Stimulated activated CD4-positive, alpha-beta T cell treated with anti-CD3 and anti-CD28 coated beads, TNF-alpha, amount 100 ng/mL, for 48 hours (primary cell): ENCODE measurements around the gene SP3.
A peak's percentile ranks its signal among the peaks of the same experiment; 100 is the strongest.

Experiments
- DNase-seq, 3 donors: peaks; one replicate each; pipeline ENCODE4 v3.0.0-alpha.2; 2020; ENCODE audit warnings: low read depth in 3 of 3

SP3 gene

GRCh38 chr2:173966274-173967098, 1.3 kb upstream of the SP3 start:
- no peak for DNase-seq

DNA sequence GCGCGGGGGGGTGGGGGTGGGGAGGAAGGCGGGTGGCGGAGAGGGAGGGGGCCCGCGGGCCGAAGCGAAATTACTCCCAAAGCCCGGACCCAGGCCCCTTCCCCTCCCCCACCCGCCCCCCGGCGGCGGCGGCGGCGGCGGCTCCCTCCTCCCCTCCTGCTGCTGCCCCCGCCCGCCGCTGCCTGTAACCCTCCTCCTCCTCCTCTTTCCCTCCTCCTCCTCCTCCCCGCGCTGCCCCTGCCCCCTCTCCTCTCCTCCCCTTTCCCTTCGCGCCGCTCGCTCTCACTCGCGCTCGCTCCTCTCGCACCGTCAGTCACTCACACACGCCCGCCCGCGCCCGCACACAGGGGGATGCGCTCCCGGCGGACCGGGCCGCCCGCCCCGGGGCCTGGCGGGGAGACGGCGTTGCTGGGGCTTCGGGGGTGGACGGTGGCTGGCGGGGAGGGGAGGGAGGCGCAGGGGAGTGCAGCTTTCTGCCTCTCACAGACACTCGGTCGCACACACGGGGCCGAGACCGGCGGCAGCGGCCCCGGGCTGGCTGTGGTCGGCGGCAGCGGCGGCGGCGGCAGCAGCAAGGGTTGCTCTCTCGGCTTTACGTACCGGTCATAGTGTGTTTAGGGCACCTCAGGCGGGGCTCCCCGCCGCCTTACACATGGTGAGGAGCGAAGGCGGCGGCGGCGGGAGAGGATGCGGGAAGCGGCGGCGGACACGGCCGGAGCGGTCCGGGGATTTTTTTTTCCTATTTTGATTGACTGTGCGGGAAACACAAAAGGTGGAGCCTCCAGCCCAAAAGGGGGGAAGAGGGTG, 405 bp downstream of the SP3 start:
- peak; percentile 59 to 80 (median 75) for DNase-seq

DNA sequence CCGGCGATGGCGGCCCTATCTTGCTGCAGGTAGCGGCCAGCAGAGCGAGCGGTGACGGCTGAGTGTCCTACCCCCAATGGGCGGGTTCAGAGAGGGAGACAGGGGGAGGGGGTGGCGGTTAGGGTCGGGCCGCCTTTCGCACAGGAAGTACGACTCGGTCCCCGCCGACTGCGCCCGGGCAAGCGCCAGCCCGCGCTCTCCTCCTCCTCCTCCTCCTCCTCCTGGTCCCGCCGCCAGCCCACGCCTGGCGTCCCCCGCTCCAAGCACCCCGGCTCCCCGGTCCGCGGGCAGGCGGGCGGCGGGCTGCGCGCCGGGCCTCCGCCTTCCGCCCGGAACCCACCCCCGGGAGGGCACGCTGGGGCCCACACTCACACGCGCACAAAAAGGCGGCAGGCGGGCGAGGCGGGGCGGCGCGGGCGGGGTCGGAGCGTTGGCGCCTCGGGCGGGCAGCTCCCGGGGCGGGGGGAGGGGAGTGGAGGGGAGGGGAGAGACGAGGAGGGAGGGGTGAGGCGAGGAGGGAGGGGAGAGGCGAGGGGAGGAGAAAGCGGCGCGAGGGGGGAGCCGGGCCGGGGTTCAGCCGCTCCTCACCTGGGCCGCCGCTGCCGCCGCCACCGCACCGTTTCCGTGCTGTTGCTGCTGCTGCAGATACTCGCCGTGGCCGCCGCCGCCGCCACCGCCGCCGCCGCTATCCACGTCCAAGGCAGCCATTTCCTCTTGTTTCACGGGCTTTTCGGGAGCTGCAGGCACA, 1.2 kb downstream of the SP3 start:
- peak; percentile 78 to 91 (median 84) for DNase-seq

DNA sequence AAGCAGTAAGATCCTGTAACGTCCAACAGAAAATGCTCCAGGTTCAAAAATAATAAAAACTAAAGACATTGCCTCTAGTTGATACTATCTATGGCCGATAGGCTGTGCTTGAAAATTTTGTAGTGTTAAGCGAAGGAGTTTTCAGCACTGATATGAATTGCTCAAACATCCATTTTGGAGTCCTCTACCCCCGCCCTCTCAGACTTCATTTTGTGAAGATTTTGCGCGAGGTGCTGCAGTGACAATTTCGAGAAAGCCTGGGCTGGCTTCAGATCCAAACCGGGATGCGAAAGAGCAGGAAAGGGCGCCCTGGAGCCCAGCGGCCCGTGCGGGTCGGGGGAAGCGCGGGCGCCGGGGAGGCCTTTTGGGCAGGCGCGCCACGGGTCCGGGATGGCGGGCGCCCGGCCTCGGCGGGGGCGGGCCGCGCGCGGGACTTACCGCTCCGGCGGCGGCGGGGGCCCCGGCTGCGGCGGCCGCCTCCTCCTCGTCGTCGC, 1.8 kb downstream of the SP3 start:
- peak; percentile 27 to 53 (median 45) for DNase-seq

DNA sequence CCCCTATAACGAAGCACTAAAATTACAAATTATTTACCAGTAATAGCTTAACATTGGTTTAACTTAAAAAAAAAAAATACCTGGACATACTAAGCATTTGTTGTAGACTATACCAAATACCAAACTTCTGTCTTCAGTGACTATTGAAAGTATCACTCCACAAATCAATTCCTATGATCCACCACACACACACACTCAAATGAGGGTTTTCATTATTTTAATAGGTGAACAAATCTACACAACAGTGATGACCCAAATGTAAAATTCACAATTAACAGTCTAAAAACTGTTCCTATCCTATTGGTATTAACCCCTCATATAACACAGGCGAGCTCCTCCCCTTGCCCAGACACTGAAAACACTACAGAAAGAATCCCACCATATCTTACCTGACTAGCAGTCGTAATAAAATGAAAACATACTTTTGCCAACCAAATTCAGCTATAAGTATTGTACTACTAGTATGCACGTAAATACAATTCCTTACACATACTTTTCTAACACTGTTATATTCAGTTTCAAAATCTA, 2.5 kb downstream of the SP3 start:
- DNase-seq: no peak

GRCh38 chr2:173962031-173962430, 3.1 kb downstream of the SP3 start:
- DNase-seq: no peak

DNA sequence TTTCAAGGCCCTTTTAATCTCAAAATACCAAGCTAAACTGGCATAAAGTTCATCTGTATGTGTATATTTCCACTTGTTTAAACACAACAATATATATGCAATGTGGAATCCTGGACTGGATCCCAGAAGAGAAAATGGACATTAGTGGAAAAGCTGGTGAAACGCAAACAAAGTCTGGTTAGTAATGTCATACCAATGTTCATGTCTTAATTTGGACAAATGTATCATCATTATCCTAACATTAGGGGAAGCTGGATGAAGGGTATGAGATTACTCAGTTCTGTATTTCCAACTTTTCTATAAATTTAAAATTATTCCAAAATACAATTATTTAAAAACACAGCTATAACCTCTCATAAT, 3.8 kb downstream of the SP3 start:
- DNase-seq: no peak

DNA sequence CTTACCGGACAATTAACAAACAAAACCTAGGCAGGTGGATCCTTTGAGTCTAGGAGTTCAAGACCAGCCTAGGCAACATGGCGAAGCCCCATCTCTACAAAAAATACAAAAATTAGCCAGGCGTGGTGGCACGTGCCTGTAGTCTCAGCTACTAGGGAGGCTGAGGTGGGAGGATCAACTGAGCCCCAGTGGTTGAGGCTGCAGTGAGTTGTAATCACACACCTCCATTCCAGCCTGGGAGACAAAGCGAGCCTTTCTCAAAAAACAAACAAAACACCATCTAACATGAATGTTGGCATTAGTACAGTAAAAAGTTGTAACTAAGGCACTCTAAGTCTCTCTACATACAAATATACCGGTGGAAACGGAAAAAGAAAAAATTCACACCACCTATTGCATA, 5.3 kb downstream of the SP3 start:
- no peak for DNase-seq

DNA sequence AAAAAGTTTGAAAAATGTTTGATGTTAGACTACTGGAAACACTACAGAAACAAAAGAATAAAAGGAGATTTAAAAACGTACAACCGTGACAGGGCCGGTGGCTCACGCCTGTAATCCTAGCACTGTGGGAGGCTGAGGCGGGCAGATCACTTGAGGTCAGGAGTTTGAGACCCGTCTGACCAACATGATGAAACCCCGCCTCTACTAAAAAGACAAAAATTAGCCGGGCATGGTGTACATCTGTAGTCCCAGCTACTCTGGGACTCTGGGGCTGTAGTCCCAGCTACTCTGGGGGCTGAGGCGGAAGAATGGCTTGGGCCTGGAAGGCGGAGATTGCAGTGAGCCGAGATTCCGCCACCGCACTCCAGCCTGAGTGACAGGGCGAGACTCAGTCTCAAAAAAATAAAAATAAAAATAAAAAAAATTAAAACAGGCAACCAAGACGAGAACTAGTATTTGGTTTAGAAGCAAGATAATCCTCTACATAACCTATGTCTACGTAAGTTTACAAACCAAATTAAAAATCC, 5.8 kb downstream of the SP3 start:
- DNase-seq: no peak

GRCh38 chr2:173958198-173958846, 6.9 kb downstream of the SP3 start:
- DNase-seq: no peak

GRCh38 chr2:173957517-173957916, 7.7 kb downstream of the SP3 start:
- DNase-seq: no peak

- DNase-seq: no peak
Observed at GRCh38 chr2:173956454-173956853, 8.7 kb downstream of the SP3 start.

GRCh38 chr2:173955867-173956266, 9.3 kb downstream of the SP3 start:
- DNase-seq: no peak

DNA sequence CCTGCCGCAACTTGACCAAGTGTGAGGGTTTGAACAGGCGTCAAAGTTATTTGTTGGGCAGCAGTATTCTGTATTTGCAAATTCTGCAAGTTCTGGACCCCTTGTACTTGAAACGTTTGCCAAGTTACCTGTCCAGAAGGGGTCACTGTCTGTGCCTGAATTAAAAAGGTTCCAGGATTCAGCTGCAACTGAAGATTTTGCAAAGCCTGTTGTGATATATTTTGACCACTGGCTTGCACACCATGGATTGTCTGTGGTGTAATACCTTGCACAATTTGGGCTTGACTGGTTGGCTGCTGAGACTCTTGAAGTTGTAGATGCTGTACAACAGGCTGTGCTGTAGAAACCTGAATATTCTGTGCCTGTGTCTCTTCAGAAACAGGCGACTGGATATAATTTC, 10.2 kb downstream of the SP3 start:
- DNase-seq: no peak

DNA sequence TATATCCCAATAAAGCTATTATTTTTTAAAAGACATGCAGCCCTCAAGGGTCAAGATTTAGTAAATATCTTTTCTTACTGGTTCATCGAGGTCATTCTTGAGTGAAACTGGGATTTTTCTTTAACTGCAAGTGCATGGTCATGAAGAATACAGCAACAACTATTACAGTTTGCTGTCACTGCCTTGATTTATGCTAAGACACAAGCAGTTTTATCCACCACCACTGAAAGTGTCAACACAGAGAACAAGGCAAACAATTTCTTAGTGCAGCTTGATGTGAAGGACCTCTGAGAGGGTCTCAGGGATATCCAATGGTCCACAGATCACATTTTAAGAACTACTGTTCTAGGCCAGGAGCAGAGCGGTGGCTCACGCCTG, 12.1 kb downstream of the SP3 start:
- no peak for DNase-seq

DNA sequence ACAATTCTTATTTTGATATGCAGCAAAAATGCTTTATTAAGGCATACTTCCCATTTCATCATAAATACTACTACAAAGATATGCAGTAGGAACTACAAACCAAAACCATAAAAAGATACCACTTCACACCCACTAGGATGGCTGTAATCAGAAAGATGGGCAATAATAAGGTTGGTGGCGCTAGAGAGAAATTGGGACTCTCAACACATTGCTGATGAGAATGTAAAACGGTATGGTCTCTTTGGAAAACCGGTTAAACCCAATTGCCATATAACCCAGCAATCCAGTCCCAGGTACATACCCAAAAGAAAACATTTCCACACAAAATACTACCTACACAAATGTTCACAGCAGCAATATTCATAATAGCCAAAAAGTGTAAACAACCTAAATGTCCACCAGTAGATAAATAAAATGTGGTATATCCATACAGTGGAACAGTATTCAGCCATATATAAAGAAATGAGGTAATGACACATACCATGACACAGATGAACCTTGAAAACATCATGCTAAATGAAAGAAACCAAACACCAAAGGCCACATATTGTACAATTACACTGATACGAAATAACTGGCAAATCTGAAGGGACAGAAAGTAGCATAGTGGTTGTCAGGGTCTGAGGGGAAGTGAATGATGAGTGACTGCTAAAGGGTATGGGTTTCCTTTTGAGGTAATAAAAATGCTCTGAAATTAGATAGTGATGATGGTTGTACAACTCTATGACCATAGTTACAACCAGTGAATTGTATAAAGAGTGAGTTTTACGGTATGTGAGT, 12.7 kb downstream of the SP3 start:
- DNase-seq: no peak

- DNase-seq: no peak
Observed at GRCh38 chr2:173948842-173949241, 16.3 kb downstream of the SP3 start.

DNA sequence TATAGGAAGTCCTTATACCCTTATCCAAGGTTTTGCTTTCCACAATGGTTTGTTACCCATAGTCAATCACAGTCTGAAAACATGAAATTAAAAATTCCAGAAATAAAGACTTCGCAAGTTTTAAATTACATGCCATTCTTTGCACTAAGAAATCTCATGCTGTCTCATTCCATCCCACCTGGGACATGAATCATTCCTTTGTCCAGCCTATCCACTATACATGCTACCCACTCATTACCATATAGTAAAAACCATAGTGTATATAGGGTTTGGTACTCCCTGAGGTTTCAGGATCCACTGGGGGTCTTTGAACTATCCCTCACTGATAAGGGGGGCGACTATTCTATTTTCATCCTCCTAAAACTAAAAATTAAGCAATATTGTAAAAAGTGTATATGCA, 17.0 kb downstream of the SP3 start:
- no peak for DNase-seq

DNA sequence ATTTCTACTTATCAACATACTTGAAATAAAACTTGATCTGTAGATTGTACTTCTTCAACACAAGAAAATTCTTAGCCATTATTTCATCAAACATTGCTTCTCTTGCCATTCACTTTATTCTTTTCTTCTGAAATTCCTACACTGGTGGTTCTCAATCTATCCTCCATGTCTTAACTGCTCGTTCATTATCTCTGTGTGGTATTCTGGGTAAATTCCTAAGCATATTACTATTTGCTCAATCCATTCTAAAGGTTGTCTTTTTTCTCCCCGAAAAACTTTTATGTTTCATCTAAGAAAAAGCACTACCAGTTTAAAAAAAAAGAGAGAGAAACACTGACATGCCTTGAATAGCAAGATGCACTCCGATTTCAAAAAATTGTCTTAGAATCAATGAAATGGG, 18.0 kb downstream of the SP3 start:
- DNase-seq: no peak

GRCh38 chr2:173943738-173944137, 21.4 kb downstream of the SP3 start:
- no peak for DNase-seq
